IMR-90 (cell line): Measurements from ENCODE around the gene SPTLC1. TPM values are rescaled to one million over a fixed set of nuclear protein-coding genes. Genes with fewer than 3 reads are reported as not detected.

Experiments
- ATAC-seq: fragments of 200-7000 bp; cut with Tn5 transposase; 2 replicates; pipeline ENCODE4 v1.9.1; 2020; ENCODE audit warnings: low read depth, mild to moderate bottlenecking, moderate library complexity
- BruUV-seq: library from RNA; stranded (reverse); fragments of 400-500 nt; replicated peaks from 2 replicates; lab custom pipeline; 2021; lab: Mats Ljungman, UMichigan
- CTCF ChIA-PET: fragments of 300-600 bp; formaldehyde crosslinking; extraction: SDS; loops from one replicate; lab custom pipeline; 2021; ENCODE audit warnings: antibody characterized with exemption; lab: Yijun Ruan, JAX
- POLR2A ChIA-PET: fragments of 300-600 bp; sonication (Branson Sonifier 250); formaldehyde crosslinking; loops from one replicate; lab custom pipeline; 2022; ENCODE audit warnings: antibody characterized with exemption; ENCODE audit not compliant: unreplicated experiment; lab: Charles Lee
- DNase-seq: peaks from one replicate; pipeline ENCODE4 v3.0.0; 2013
- H2AFZ ChIP-seq: replicated peaks from 2 replicates; pipeline ENCODE3; 2013; ENCODE audit warnings: low read length, mild to moderate bottlenecking; ENCODE audit not compliant: poor library complexity
- H2AK5ac ChIP-seq: 2 replicates; pipeline ENCODE4 v1.6.1; 2013; ENCODE audit warnings: low read depth, low read length, inconsistent platforms
- H2AK9ac ChIP-seq: replicated peaks from 2 replicates; pipeline ENCODE3; 2013; ENCODE audit warnings: mild to moderate bottlenecking, low read depth, low read length, moderate library complexity; ENCODE audit not compliant: poor library complexity
- H2BK120ac ChIP-seq: 2 replicates; pipeline ENCODE4 v1.6.1; 2013; ENCODE audit warnings: low read depth, low read length, inconsistent platforms
- H2BK15ac ChIP-seq: 3 replicates; pipeline ENCODE4 v1.6.1; 2013; ENCODE audit warnings: low read depth, low read length, inconsistent platforms
- H2BK20ac ChIP-seq: 2 replicates; pipeline ENCODE4 v1.6.1; 2013; ENCODE audit warnings: low read depth, mild to moderate bottlenecking, inconsistent platforms, low read length, moderate library complexity
- H2BK5ac ChIP-seq: 2 replicates; pipeline ENCODE4 v1.6.1; 2013; ENCODE audit warnings: mild to moderate bottlenecking, low read depth, low read length, inconsistent platforms; ENCODE audit not compliant: poor library complexity, severe bottlenecking
- H3K14ac ChIP-seq: replicated peaks from 2 replicates; pipeline ENCODE4 v1.6.1; 2013; ENCODE audit warnings: low read depth, low read length, inconsistent platforms
- H3K18ac ChIP-seq: 2 replicates; pipeline ENCODE4 v1.6.1; 2013; ENCODE audit warnings: low read depth, low read length, control low read depth
- H3K23ac ChIP-seq: 2 replicates; pipeline ENCODE4 v1.6.1; 2013; ENCODE audit warnings: low read depth, low read length, inconsistent platforms
- H3K27ac ChIP-seq: 2 replicates; pipeline ENCODE4 v1.5.1; 2013; ENCODE audit warnings: mild to moderate bottlenecking, control low read depth, low read length; ENCODE audit not compliant: insufficient read depth
- H3K27me3 ChIP-seq: 2 replicates; pipeline ENCODE4 v1.6.1; 2013; ENCODE audit warnings: low read length; ENCODE audit not compliant: control insufficient read depth, insufficient read depth
- H3K36me3 ChIP-seq: 2 replicates; pipeline ENCODE4 v1.6.1; 2013; ENCODE audit warnings: low read length, mixed read lengths; ENCODE audit not compliant: control insufficient read depth, insufficient read depth
- H3K4ac ChIP-seq: 2 replicates; pipeline ENCODE4 v1.6.1; 2013; ENCODE audit warnings: low read depth, low read length, inconsistent platforms
- H3K4me1 ChIP-seq: 2 replicates; pipeline ENCODE4 v1.6.1; 2013; ENCODE audit warnings: low read length, mixed read lengths; ENCODE audit not compliant: control insufficient read depth, insufficient read depth
- H3K4me2 ChIP-seq: 2 replicates; pipeline ENCODE4 v1.6.1; 2013; ENCODE audit warnings: low read depth, mild to moderate bottlenecking, control low read depth, low read length, moderate library complexity
- H3K4me3 ChIP-seq: 2 replicates; pipeline ENCODE4 v1.5.1; 2013; ENCODE audit warnings: low read depth, mild to moderate bottlenecking, control low read depth, low read length, moderate library complexity; ENCODE audit not compliant: insufficient read depth
- H3K56ac ChIP-seq: 2 replicates; pipeline ENCODE4 v1.6.1; 2013; ENCODE audit warnings: low read length, inconsistent platforms; ENCODE audit not compliant: insufficient read depth; ENCODE audit errors: extremely low read depth
- H3K79me1 ChIP-seq, 2 experiments: 2 replicates each; pipeline ENCODE4 v1.6.1; 2013; ENCODE audit warnings: low read length in 2 of 2, inconsistent platforms in 1 of 2, low read depth in 1 of 2
- H3K9ac ChIP-seq: 2 replicates; pipeline ENCODE4 v1.6.1; 2013; ENCODE audit warnings: low read depth, low read length, control low read depth
- H3K9me1 ChIP-seq: 2 replicates; pipeline ENCODE4 v1.6.1; 2013; ENCODE audit warnings: low read length, inconsistent platforms; ENCODE audit not compliant: insufficient read depth
- H3K9me3 ChIP-seq: 2 replicates; pipeline ENCODE4 v1.6.1; 2013; ENCODE audit warnings: low read length; ENCODE audit not compliant: control insufficient read depth, insufficient read depth
- H4K20me1 ChIP-seq: 2 replicates; pipeline ENCODE4 v1.6.1; 2013; ENCODE audit warnings: low read length, inconsistent platforms; ENCODE audit not compliant: insufficient read depth
- H4K5ac ChIP-seq: 2 replicates; pipeline ENCODE4 v1.6.1; 2013; ENCODE audit warnings: mild to moderate bottlenecking, low read depth, low read length, control low read depth
- H4K8ac ChIP-seq, 2 experiments: 2 replicates each; pipeline ENCODE4 v1.6.1; 2013; ENCODE audit warnings: low read depth in 2 of 2, low read length in 2 of 2, control low read depth in 1 of 2, inconsistent platforms in 1 of 2
- H4K91ac ChIP-seq: 2 replicates; pipeline ENCODE4 v1.6.1; 2013; ENCODE audit warnings: low read depth, low read length, inconsistent platforms; ENCODE audit not compliant: insufficient read depth
- BHLHE40 ChIP-seq: fragments of 150-350 bp; IDR thresholded peaks from 2 replicates; pipeline ENCODE4 v1.6.1; 2016; ENCODE audit warnings: mild to moderate bottlenecking, low read depth, low read length
- CEBPB ChIP-seq: IDR thresholded peaks from 2 replicates; pipeline ENCODE4 v1.6.1; 2012; ENCODE audit warnings: low read depth, low read length, improper control_type of control experiment
- CHD1 ChIP-seq: IDR thresholded peaks from 2 replicates; pipeline ENCODE4 v1.6.1; 2012; ENCODE audit warnings: low read depth, low read length, improper control_type of control experiment
- FOS ChIP-seq: fragments of 150-350 bp; IDR thresholded peaks from 2 replicates; pipeline ENCODE4 v1.6.1; 2016; ENCODE audit warnings: low read depth, low read length
- MAFK ChIP-seq: IDR thresholded peaks from 2 replicates; pipeline ENCODE4 v1.6.1; 2012; ENCODE audit warnings: low read depth, low read length, improper control_type of control experiment
- MAZ ChIP-seq: IDR thresholded peaks from 2 replicates; pipeline ENCODE4 v1.6.1; 2012; ENCODE audit warnings: low read depth, mild to moderate bottlenecking, low read length, improper control_type of control experiment, moderate library complexity, borderline replicate concordance
- MXI1 ChIP-seq: IDR thresholded peaks from 2 replicates; pipeline ENCODE4 v1.6.1; 2012; ENCODE audit warnings: low read depth, mild to moderate bottlenecking, low read length, moderate library complexity, borderline replicate concordance
- NFE2L2 ChIP-seq: fragments of 150-350 bp; IDR thresholded peaks from 2 replicates; pipeline ENCODE4 v1.6.1; 2016; ENCODE audit warnings: low read depth, mild to moderate bottlenecking, low read length
- POLR2A ChIP-seq: IDR thresholded peaks from 2 replicates; pipeline ENCODE4 v1.6.1; 2012; ENCODE audit warnings: mild to moderate bottlenecking, low read depth, low read length
- RAD21 ChIP-seq: IDR thresholded peaks from 2 replicates; pipeline ENCODE4 v1.6.1; 2012; ENCODE audit warnings: low read length, improper control_type of control experiment
- RCOR1 ChIP-seq: IDR thresholded peaks from 2 replicates; pipeline ENCODE4 v1.6.1; 2012; ENCODE audit warnings: mild to moderate bottlenecking, low read length, improper control_type of control experiment; ENCODE audit not compliant: insufficient replicate concordance
- RFX5 ChIP-seq: IDR thresholded peaks from 2 replicates; pipeline ENCODE4 v1.8.0; 2012; ENCODE audit warnings: low read depth, mild to moderate bottlenecking, low read length, moderate library complexity
- SMC3 ChIP-seq: fragments of 150-350 bp; IDR thresholded peaks from 2 replicates; pipeline ENCODE4 v1.6.1; 2016; ENCODE audit warnings: low read depth, mild to moderate bottlenecking, antibody characterized with exemption, low read length, moderate library complexity
- WGBS, 2 experiments: methylation state at CpG; one replicate each; pipeline versions ENCODE4 v1.1.5 to v1.1.7; 2013; ENCODE audit warnings: missing lambda C conversion rate in 2 of 2; ENCODE audit not compliant: insufficient read length in 1 of 2; ENCODE audit errors: extremely low coverage in 2 of 2; 5-methylcytosine and 5-hydroxymethylcytosine counted together
- dilution Hi-C: fragments of 300-500 bp; cut with HindIII; formaldehyde crosslinking; loops from one replicate; pipeline ENCODE4 v1.14.3; 2018; ENCODE audit warnings: low sequenced_read_pairs; ENCODE audit not compliant: unreplicated experiment
- in situ Hi-C: fragments of 300-500 bp; cut with MboI; formaldehyde crosslinking; loops from 3 replicates; pipeline ENCODE4 v1.14.3; 2019; ENCODE audit warnings: low sequenced_read_pairs, inconsistent platforms, mixed read lengths
- intact Hi-C: fragments of 100-400 bp; cut with micrococcal nuclease; formaldehyde crosslinking; loops from 2 replicates; pipeline ENCODE4 v1.10.0; 2022
- polyA plus RNA-seq, 3 experiments: library from polyadenylated mRNA; depleted of rRNA; stranded (reverse); fragments of >200 nt; gene quantifications; 2 replicates each; pipeline ENCODE4 v1.2.3, GENCODE V29; 2012; ENCODE audit warnings: low replicate concordance in 1 of 3
- total RNA-seq: library from RNA; depleted of rRNA; stranded (reverse); fragments of >200 nt; gene quantifications from 2 replicates; pipeline ENCODE4 v1.2.3, GENCODE V29; 2012
- TF ChIP-seq, protein P1 (sequence below): conservative IDR thresholded peaks from 2 replicates; pipeline ENCODE4 v1.5.1; 2012; ENCODE audit warnings: mild to moderate bottlenecking, low read depth, low read length, improper control_type of control experiment
- TF ChIP-seq, protein P2 (sequence below): fragments of 150-350 bp; IDR thresholded peaks from 2 replicates; pipeline ENCODE4 v1.6.1; 2016; ENCODE audit warnings: low read depth, mild to moderate bottlenecking, low read length, moderate library complexity, borderline replicate concordance
- TF ChIP-seq, protein P3 (sequence below): fragments of 150-350 bp; IDR thresholded peaks from 2 replicates; pipeline ENCODE4 v1.6.1; 2017; ENCODE audit warnings: mild to moderate bottlenecking, antibody characterized with exemption, low read length, low read depth

SPTLC1 gene
- total and polyA plus RNA-seq, 2 of the 4 experiments (the other 2 are of a cell fraction) = 65.7 to 92.7 TPM

GRCh38 chr9:92159058-92159457 is 43.8 kb upstream of the SPTLC1 start:
- H2BK120ac ChIP-seq = no peak overlapping the region
- H3K9me1 ChIP-seq = peaks cover 11% of the 10 kb centered on the region
- H3K4me3 ChIP-seq = no peak overlapping the region
- DNase-seq (no peak), ATAC-seq (no peak; the same call in 1 of the 2 replicates)
- H3K56ac ChIP-seq = no peak overlapping the region
- peaks cover 15% of the 10 kb centered on the region for H3K36me3 ChIP-seq
- dilution Hi-C loops (no loop called here), intact Hi-C loops (no loop called here), in situ Hi-C loops (no loop called here)
- no peak overlapping the region for H4K8ac ChIP-seq
- H3K9me3 ChIP-seq = peaks cover 7% of the 10 kb centered on the region
- H2BK15ac ChIP-seq = no peak overlapping the region
- no peak overlapping the region for H2AK5ac ChIP-seq
- no peak overlapping the region for H4K91ac ChIP-seq
- WGBS, 2 experiments = 40% methylated on average over 1 of the region's 5 CpGs; no CpG with 5 or more reads in 1 of the 2 experiments
- no peak overlapping the region for H3K23ac ChIP-seq
- H4K5ac ChIP-seq = no peak overlapping the region
- peaks cover 7% of the 10 kb centered on the region for H3K4me1 ChIP-seq
- peaks cover 3 to 5% of the 10 kb centered on the region in 2 experiments; a peak in 2 of 4 replicates for H3K79me1 ChIP-seq
- BruUV-seq = no TSS peak
- H3K18ac ChIP-seq = no peak overlapping the region
- no peak overlapping the region for H3K4me2 ChIP-seq
- H2AFZ ChIP-seq = no peak overlapping the region
- no peak overlapping the region for H2BK20ac ChIP-seq
- no peak overlapping the region for H3K27ac ChIP-seq
- no peak overlapping the region for H2AK9ac ChIP-seq
- no peak overlapping the region for H3K4ac ChIP-seq
- no peaks in the 10 kb centered on the region for H3K27me3 ChIP-seq
- no peaks in the 10 kb centered on the region for H4K20me1 ChIP-seq
- H2BK5ac ChIP-seq = no peak overlapping the region
- TF ChIP-seq MAZ = no peak
- TF ChIP-seq NFE2L2 = no peak
- TF ChIP-seq, protein P1, sequence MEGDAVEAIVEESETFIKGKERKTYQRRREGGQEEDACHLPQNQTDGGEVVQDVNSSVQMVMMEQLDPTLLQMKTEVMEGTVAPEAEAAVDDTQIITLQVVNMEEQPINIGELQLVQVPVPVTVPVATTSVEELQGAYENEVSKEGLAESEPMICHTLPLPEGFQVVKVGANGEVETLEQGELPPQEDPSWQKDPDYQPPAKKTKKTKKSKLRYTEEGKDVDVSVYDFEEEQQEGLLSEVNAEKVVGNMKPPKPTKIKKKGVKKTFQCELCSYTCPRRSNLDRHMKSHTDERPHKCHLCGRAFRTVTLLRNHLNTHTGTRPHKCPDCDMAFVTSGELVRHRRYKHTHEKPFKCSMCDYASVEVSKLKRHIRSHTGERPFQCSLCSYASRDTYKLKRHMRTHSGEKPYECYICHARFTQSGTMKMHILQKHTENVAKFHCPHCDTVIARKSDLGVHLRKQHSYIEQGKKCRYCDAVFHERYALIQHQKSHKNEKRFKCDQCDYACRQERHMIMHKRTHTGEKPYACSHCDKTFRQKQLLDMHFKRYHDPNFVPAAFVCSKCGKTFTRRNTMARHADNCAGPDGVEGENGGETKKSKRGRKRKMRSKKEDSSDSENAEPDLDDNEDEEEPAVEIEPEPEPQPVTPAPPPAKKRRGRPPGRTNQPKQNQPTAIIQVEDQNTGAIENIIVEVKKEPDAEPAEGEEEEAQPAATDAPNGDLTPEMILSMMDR = no peak
- TF ChIP-seq, protein P2, sequence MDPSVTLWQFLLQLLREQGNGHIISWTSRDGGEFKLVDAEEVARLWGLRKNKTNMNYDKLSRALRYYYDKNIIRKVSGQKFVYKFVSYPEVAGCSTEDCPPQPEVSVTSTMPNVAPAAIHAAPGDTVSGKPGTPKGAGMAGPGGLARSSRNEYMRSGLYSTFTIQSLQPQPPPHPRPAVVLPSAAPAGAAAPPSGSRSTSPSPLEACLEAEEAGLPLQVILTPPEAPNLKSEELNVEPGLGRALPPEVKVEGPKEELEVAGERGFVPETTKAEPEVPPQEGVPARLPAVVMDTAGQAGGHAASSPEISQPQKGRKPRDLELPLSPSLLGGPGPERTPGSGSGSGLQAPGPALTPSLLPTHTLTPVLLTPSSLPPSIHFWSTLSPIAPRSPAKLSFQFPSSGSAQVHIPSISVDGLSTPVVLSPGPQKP = no peak
- no peak for TF ChIP-seq MAFK
- no peak for TF ChIP-seq RCOR1
- no peak for TF ChIP-seq FOS
- TF ChIP-seq RFX5 = no peak
- TF ChIP-seq BHLHE40 = no peak
- no peak for TF ChIP-seq CEBPB
- no peak for TF ChIP-seq CHD1
- TF ChIP-seq RAD21 = no peak
- no peak for TF ChIP-seq SMC3
- TF ChIP-seq, protein P3, sequence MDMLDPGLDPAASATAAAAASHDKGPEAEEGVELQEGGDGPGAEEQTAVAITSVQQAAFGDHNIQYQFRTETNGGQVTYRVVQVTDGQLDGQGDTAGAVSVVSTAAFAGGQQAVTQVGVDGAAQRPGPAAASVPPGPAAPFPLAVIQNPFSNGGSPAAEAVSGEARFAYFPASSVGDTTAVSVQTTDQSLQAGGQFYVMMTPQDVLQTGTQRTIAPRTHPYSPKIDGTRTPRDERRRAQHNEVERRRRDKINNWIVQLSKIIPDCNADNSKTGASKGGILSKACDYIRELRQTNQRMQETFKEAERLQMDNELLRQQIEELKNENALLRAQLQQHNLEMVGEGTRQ = no peak
- no peak for TF ChIP-seq POLR2A
- TF ChIP-seq MXI1 = no peak
- POLR2A ChIA-PET = no interaction called here
- CTCF ChIA-PET = interaction anchor here (0.7 kb wide), 1 partner anchor 106 kb away, joined by 3 read pairs; no protein-coding TSS in a partner anchor
- H3K14ac ChIP-seq = no peak overlapping the region
- H3K9ac ChIP-seq = no peak overlapping the region
